Measurements from ENCODE around the gene EFCAB5.
"Not testable (repeated sequence)": the region's sequence is repeated elsewhere in the genome, so short reads cannot be mapped to it uniquely, and the experiment has no call there.

Gene EFCAB5

DNA sequence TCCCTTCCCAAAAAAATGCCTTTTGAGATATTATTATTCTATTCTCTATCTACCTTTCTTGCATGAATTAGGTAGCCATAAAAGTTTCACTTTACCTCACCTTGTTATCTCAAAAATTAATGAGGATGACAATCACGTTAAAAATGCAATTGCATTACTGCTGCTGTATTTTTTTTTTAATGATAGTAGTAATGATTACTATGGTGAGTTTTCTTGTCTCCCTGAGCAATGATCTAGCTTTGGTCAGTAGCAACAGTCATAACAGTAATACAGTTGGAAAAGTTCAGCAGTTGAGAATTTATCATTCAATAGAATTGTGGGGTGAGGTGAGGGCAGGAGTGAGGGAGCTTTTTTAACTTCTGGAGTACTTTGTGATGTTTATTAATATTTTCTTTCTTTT lies at the start of gene EFCAB5:
Gene EFCAB5, plus strand, starts transcription at position 301 of the 400 bp plus-strand sequence. CDS start 163 bp downstream, outside the sequence.
- no peaks in the 10 kb centered on the region for H3K27me3 Mint-ChIP-seq (ENCODE audit: low read depth)
- no peaks in the 10 kb centered on the region for H3K9me3 Mint-ChIP-seq
- TF ChIP-seq, protein P1, sequence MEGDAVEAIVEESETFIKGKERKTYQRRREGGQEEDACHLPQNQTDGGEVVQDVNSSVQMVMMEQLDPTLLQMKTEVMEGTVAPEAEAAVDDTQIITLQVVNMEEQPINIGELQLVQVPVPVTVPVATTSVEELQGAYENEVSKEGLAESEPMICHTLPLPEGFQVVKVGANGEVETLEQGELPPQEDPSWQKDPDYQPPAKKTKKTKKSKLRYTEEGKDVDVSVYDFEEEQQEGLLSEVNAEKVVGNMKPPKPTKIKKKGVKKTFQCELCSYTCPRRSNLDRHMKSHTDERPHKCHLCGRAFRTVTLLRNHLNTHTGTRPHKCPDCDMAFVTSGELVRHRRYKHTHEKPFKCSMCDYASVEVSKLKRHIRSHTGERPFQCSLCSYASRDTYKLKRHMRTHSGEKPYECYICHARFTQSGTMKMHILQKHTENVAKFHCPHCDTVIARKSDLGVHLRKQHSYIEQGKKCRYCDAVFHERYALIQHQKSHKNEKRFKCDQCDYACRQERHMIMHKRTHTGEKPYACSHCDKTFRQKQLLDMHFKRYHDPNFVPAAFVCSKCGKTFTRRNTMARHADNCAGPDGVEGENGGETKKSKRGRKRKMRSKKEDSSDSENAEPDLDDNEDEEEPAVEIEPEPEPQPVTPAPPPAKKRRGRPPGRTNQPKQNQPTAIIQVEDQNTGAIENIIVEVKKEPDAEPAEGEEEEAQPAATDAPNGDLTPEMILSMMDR (IDR thresholded peaks at IDR 0.05; ENCODE audit: unreplicated experiment in 3 of 3), result no peak
- no peak within 1 kb of the TSS for H3K27ac Mint-ChIP-seq
- no peaks in the 10 kb centered on the region for H3K4me1 Mint-ChIP-seq
- H3K36me3 Mint-ChIP-seq (ENCODE audit: low read depth), result no peaks in the 10 kb centered on the region
- H3K4me3 Mint-ChIP-seq, result no peak within 1 kb of the TSS

- no peak overlapping the region for H3K4me3 Mint-ChIP-seq
Measured at GRCh38 chr17:29892201-29892600, 49.2 kb upstream of the EFCAB5 start.

GRCh38 chr17:29897136-29897535 lies 44.3 kb upstream of the EFCAB5 start:
- H3K27ac Mint-ChIP-seq; H3K27me3 Mint-ChIP-seq (ENCODE audit: low read depth); H3K9me3 Mint-ChIP-seq; H3K4me1 Mint-ChIP-seq; H3K4me3 Mint-ChIP-seq: not testable (repeated sequence)
- peaks cover 11% of the 10 kb centered on the region for H3K36me3 Mint-ChIP-seq (ENCODE audit: low read depth)

More at GRCh38 chr17:29892201-29892600, 49.2 kb upstream of the EFCAB5 start:
- Mint-ChIP-seq H3K27ac (no peak overlapping the region), H3K4me1 (no peaks in the 10 kb centered on the region), H3K36me3 (ENCODE audit: low read depth) (peaks cover 20% of the 10 kb centered on the region), H3K27me3 (ENCODE audit: low read depth) (no peaks in the 10 kb centered on the region), H3K9me3 (peaks cover 6% of the 10 kb centered on the region)
- TF ChIP-seq, protein P1 (IDR thresholded peaks at IDR 0.05; ENCODE audit: unreplicated experiment in 3 of 3), result no peak

DNA sequence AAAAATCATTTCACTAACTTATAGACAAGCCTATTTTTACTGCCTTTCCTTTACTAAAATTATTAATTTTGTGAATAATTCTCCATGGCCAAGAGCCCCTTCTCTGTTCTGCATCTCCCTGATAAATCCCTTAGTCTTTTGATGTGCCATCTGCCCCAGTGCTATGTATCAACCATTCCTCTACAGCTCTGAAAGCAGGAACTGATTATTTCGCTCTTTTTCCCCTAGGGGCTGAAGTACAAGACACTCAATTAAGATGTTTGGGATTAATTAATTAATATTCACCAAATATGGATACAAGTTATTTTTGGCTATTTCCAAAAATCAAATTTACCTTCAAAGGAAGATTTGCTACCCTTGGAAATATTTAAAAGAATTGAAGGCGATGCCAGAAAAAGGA lies 38.0 kb upstream of the EFCAB5 start:
- no peak overlapping the region for H3K27ac Mint-ChIP-seq
- no peaks in the 10 kb centered on the region for H3K27me3 Mint-ChIP-seq (ENCODE audit: low read depth)
- TF ChIP-seq, protein P1 (IDR thresholded peaks at IDR 0.05; ENCODE audit: unreplicated experiment in 3 of 3), result no peak
- peaks cover 29% of the 10 kb centered on the region for H3K36me3 Mint-ChIP-seq (ENCODE audit: low read depth)
- no peak overlapping the region for H3K4me3 Mint-ChIP-seq
- no peaks in the 10 kb centered on the region for H3K4me1 Mint-ChIP-seq
- peaks cover 29% of the 10 kb centered on the region for H3K9me3 Mint-ChIP-seq

- H3K9me3 Mint-ChIP-seq, result peaks cover 29% of the 10 kb centered on the region
- TF ChIP-seq, protein P1 (IDR thresholded peaks at IDR 0.05; ENCODE audit: unreplicated experiment in 3 of 3), result no peak
- peaks cover 29% of the 10 kb centered on the region for H3K36me3 Mint-ChIP-seq (ENCODE audit: low read depth)
- H3K27ac Mint-ChIP-seq, result no peak overlapping the region
- H3K4me1 Mint-ChIP-seq, result no peaks in the 10 kb centered on the region
- no peaks in the 10 kb centered on the region for H3K27me3 Mint-ChIP-seq (ENCODE audit: low read depth)
- H3K4me3 Mint-ChIP-seq, result no peak overlapping the region
Measured at GRCh38 chr17:29905086-29905878, 36.2 kb upstream of the EFCAB5 start.

DNA sequence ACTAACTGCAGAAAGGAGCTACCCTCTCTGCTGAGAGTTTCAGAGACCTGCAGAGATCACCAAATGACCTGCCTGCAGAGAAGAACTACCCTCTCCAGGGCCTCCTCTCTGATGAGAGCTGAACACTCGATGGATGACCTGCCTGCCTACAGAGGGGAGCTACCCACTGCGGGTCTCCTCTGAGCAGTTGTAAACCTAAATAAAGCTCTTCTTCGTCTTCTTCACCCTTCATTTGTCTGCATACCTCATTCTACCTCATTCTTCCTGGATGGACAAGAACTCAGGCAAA lies 35.6 kb upstream of the EFCAB5 start:
- H3K27me3 Mint-ChIP-seq (ENCODE audit: low read depth), result no peaks in the 10 kb centered on the region
- H3K9me3 Mint-ChIP-seq, result peaks cover 29% of the 10 kb centered on the region
- no peaks in the 10 kb centered on the region for H3K4me1 Mint-ChIP-seq
- TF ChIP-seq, protein P1 (IDR thresholded peaks at IDR 0.05; ENCODE audit: unreplicated experiment in 3 of 3), result no peak
- H3K27ac Mint-ChIP-seq, result no peak overlapping the region
- no peak overlapping the region for H3K4me3 Mint-ChIP-seq
- H3K36me3 Mint-ChIP-seq (ENCODE audit: low read depth), result peaks cover 29% of the 10 kb centered on the region
